ENCODE measurements around the gene LRP8.

Gene LRP8

GRCh38 chr1:53304527-53304926 is 23.3 kb downstream of the LRP8 start:
- in situ Hi-C loops (cut with HindIII; ENCODE audit: low sequenced_read_pairs) = no loop called here
- TF ChIP-seq CTCF (IDR thresholded peaks at IDR 0.05; ENCODE audit: low read depth, low read length, missing control alignments) = no peak
- no peak overlapping the region for H3K4me3 ChIP-seq (ENCODE audit: low read depth, low read length)

DNA sequence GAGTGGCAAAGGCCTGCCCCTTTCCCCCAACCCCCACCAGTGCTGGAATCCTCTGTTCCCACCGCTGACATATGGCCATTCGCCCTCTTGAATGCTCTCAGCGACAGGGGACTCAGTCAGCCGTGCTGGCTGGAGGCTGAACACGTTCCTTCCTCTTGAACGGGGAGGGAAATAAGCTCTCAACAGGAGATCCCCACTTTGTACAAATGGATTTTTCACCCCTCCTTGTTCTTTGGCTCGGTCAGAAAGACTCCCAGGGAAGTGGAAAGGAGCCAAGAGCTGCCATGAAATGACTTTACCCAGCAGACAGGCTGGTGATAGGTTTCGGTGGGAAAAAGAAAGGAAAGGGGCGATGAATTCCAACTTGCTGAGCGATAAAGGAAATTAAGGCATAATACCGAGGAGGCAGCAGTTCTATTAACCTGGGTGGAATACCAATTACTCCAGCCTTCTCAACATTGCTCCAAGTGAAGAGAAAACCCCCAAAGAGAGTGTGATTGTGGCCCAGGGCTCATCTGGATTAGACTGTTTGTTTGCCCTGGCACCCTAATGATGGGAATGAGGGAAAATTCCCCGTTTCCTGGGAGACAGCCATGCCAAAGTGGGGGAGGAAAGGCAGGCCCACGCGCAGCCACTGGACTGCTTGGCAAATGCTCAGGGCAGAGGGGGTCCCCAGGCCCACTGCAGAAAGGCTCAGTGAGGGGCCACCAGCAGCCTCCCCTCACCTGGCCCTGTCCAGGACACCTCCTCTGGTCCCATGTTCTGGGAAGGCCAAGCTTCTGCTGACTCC is 23.9 kb downstream of the LRP8 start:
- no peak for DNase-seq (ENCODE audit: low read depth)
- in situ Hi-C loops (cut with HindIII; ENCODE audit: low sequenced_read_pairs) = no loop called here
- TF ChIP-seq CTCF (IDR thresholded peaks at IDR 0.05; ENCODE audit: low read depth, low read length, missing control alignments) = no peak
- H3K4me3 ChIP-seq (ENCODE audit: low read depth, low read length) = no peak overlapping the region

More at GRCh38 chr1:53304527-53304926, 23.3 kb downstream of the LRP8 start:
- no peak for DNase-seq (ENCODE audit: low read depth)

DNA sequence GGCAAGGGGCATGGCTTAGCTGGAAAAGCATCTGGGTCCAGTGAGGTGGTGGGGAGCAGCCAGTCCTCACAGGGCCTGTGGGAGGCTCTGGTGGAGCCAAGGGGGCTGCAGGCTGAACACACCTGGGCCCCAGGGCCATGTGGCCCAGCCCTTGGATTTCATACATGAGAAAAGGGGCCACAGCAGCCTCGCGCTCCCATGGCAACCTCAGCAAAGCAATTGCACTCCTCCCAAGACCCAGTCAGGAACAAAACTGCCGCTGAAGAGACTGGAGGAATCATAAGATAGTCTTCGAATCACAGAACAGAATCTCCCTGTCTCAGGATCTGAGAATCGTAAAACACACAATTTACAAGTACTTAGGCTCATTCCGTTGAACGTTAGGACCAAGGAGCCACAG is 24.6 kb downstream of the LRP8 start:
- DNase-seq (ENCODE audit: low read depth) = no peak
- in situ Hi-C loops (cut with HindIII; ENCODE audit: low sequenced_read_pairs) = no loop called here
- no peak overlapping the region for H3K4me3 ChIP-seq (ENCODE audit: low read depth, low read length)
- TF ChIP-seq CTCF (IDR thresholded peaks at IDR 0.05; ENCODE audit: low read depth, low read length, missing control alignments) = no peak

DNA sequence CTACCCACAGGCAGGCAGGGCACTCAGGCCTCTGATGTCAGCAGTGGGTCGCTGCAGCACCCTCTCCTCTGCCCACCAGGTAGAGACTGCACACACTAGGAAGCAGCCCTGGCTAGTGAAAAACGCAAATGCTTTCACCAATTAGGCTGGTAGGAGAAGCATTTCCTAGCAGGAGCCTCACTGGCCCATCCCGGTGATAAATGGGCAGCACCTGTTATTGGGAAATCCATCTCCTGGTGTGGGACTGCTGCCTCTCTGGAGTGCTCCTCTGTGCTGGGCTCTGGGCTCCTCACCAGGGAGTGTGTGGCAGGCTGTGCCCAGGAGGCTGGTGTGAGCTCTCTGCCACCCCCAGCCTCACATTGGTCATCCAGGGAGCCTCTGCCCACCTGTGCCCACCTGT is 28.6 kb downstream of the LRP8 start:
- TF ChIP-seq CTCF (IDR thresholded peaks at IDR 0.05; ENCODE audit: low read depth, low read length, missing control alignments) = no peak
- in situ Hi-C loops (cut with HindIII; ENCODE audit: low sequenced_read_pairs) = loop anchor here (5.0 kb wide), 1 partner anchor 43 kb away; no protein-coding TSS in a partner anchor
- H3K4me3 ChIP-seq (ENCODE audit: low read depth, low read length) = no peak overlapping the region
- DNase-seq (ENCODE audit: low read depth) = no peak

GRCh38 chr1:53298045-53298637 is 29.7 kb downstream of the LRP8 start:
- in situ Hi-C loops (cut with HindIII; ENCODE audit: low sequenced_read_pairs) = loop anchor here (5.0 kb wide), 1 partner anchor 44 kb away; no protein-coding TSS in a partner anchor
- H3K4me3 ChIP-seq (ENCODE audit: low read depth, low read length) = no peak overlapping the region
- peak; percentile 2 for DNase-seq (ENCODE audit: low read depth)
- TF ChIP-seq CTCF (IDR thresholded peaks at IDR 0.05; ENCODE audit: low read depth, low read length, missing control alignments) = no peak

DNA sequence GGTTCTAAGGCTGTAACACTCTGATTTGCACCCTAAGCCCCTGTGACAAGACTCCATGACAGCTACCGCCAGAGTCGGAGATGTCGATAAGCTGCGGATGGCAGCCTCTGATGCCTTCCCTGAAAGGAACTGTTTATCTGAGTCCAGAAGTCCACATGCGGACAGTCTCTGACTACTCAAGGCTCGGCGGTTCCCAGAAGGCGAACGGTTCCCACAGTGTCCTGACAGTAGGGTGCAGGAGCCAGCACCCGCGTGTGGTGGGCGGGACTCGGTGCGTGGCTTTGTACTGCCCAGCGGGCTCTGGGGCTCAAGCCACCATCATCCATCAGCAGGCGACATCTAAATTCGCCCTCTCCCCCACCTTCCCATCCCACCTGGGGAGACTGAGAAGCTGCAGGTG is 30.7 kb downstream of the LRP8 start:
- no peak for DNase-seq (ENCODE audit: low read depth)
- H3K4me3 ChIP-seq (ENCODE audit: low read depth, low read length) = no peak overlapping the region
- TF ChIP-seq CTCF (IDR thresholded peaks at IDR 0.05; ENCODE audit: low read depth, low read length, missing control alignments) = no peak
- in situ Hi-C loops (cut with HindIII; ENCODE audit: low sequenced_read_pairs) = loop anchor here (5.0 kb wide), 1 partner anchor 45 kb away; no protein-coding TSS in a partner anchor

All from astrocyte of the cerebellum (primary cell).